HG02588 (cell line): ENCODE measurements around the gene DNASE2B.

ENCODE experiments used
- ATAC-seq: cut with Tn5 transposase; IDR thresholded peaks from one replicate; pipeline ENCODE4 v1.9.1; 2021; ENCODE audit warnings: mild to moderate bottlenecking, moderate library complexity; ENCODE audit not compliant: unreplicated experiment

Gene DNASE2B

GRCh38 chr1:84398175-84399155 is at the start of gene DNASE2B:
Gene DNASE2B (plus strand): TSS chr1:84398484. CDS start chr1:84398565, 81 bp downstream.
- ATAC-seq, result no peak

DNA sequence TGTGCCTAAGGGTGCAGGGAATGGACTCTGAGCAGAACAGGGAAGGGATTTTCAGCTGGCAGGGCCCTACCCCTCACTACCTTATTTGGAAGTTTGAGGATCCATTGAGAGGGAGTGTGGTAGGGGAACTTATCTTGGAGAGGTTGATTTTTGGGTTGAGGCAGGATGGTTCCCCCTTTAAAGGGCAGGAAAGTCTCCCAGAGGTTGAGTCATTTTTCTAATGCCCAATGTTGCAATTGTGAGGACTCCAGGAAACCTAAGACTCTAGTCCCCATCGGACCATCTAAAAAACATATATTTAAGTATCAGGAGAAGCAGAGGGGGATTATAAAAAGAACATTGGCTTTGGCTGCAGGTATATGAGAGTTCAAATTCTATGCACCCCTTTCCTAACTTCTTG is 49.5 kb upstream of the DNASE2B start:
- ATAC-seq, result no peak

DNA sequence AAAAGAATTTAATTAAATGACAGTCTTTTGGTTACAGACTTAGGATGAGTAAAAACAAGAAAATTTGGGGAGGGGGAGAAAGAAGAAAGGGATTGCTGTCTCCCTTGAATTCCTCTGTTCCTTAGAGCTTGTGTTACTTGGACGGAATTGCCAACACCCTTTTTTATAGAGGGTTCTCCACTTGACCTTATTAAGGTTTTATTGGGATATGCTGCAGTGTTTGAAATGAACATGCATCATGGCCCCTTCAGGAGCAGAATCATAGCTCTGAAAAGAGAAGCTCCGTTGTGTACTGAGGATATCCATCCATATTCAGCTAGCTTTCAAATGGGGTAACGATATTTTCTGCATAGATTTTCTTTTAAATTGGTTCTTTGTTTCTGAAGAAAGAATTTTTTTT is 48.2 kb upstream of the DNASE2B start:
- ATAC-seq, result no peak

- ATAC-seq, result no peak
Observed at GRCh38 chr1:84350550-84350949, 47.7 kb upstream of the DNASE2B start.

DNA sequence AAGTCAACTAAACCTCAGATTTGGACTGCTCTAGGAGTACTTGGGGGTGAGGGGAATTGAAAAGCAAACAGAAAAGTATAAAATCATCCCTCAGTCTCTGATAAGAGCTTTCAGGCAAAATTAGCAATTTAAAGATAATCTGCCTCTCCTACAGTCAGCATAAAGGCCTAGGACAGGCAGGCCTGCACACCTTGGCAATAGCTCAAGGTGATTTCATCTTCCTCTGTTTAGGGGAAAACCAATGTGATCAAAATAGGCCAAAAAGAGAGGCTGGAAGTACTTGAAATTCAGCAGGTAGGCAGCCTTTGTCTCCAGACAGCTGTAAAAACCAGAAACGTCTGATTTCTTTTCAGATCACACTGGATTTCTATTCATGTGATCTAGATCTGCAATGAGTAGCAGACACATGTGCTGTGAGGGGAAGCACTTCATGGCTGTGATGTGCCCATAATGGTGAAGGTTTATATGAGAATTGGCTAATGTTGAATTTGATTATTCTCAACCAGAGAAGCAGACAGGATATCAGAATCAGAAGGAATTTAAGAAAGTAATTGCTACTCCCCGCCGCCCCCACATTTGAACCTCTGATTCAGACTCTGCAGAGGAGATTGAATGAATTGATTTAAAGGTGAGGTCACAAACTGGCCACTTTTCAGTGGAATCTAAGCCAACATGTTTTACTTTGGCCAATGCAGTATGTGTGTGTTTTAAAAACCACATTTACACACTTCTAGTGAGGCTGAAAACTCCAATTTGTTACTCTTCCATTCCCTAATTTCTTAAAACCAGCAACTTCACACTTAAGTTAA is 45.8 kb upstream of the DNASE2B start:
- no peak for ATAC-seq

DNA sequence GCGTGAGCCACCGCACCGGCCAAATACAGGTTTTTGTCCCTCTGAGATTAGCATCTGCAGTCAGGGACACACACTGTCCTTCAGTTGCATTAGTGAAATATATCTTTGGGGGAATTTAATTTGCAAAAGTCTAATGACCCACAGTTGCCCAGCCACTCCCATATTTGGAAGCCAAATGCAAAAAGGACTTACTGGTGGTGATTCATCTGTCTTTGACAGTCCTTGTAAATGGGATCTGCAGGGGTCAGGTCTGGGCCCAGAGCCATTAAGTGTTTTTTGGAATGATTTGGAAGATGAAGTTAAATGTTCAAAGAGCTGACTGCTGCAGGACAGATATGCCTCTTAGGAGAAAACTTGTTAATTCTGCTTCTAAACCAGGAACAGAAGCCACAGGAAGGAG is 44.6 kb upstream of the DNASE2B start:
- ATAC-seq, result no peak

GRCh38 chr1:84355556-84355955 is 42.7 kb upstream of the DNASE2B start:
- no peak for ATAC-seq

GRCh38 chr1:84356881-84357280 is 41.4 kb upstream of the DNASE2B start:
- ATAC-seq, result no peak

- ATAC-seq, result no peak
Observed at GRCh38 chr1:84358695-84359094, 39.6 kb upstream of the DNASE2B start.

GRCh38 chr1:84360316-84360715 is 38.0 kb upstream of the DNASE2B start:
- ATAC-seq, result no peak

DNA sequence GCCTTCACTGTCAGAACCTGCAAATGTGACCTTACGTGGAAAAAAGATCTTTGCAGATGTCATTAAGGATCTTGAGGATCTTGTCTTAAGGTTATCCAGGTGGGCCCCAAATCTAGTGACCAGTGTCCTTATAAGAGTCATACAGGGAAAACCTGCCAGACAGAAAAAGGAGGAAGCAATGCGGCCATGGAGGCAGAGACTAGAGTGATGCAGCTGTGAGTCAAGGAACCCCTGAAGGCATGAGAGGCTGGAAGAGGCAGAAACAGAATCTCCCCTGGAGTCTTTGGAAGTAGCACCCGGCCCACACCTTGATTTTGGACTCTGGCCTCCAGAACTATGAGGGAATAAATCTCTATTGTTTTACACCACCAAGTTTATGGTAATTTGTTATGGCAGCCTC is 36.5 kb upstream of the DNASE2B start:
- ATAC-seq, result no peak

DNA sequence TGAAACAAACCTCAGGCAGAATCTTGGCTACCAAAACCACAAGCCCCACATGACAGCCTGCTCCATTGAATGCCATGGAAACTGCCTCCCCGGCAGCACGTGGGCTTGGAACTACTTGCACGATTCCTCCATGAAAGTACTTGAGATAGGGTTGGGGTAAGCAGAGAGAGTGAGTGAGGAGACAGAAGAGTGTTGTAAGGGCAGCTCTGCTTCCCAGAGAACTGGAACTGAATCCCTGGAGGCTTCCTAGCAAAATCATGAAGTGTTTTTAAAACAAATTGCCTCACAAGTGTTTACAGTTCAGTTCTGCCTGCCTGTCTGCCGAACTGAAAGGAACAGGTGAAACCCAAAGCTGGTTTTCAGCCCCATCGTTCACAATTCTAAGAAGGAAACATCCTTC is 35.3 kb upstream of the DNASE2B start:
- ATAC-seq, result no peak

- ATAC-seq, result no peak
Observed at GRCh38 chr1:84363622-84364021, 34.7 kb upstream of the DNASE2B start.

GRCh38 chr1:84365225-84366221 is 32.8 kb upstream of the DNASE2B start:
- ATAC-seq, result no peak

- no peak for ATAC-seq
Observed at GRCh38 chr1:84366786-84367185, 31.5 kb upstream of the DNASE2B start.

GRCh38 chr1:84367219-84367618 is 31.1 kb upstream of the DNASE2B start:
- no peak for ATAC-seq

DNA sequence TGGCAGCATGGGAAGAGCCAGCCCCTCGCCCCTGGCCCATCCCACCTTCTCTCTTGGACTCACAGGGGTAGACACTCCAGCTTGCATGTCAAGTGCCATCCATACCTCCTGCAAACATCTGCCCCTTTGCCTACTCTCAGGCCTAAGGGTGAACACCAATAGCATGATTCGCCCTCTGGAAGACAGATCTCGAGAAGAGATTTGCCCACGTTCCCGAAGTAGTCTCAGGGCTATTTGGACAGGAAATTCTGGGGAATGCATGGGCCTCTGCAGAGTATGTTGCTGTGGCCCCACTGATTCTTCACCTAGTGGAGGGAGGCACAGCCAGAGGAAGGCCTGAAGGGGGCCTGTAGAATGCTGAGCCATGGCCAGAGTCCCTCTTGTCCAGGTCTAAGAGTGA is 29.8 kb upstream of the DNASE2B start:
- no peak for ATAC-seq

DNA sequence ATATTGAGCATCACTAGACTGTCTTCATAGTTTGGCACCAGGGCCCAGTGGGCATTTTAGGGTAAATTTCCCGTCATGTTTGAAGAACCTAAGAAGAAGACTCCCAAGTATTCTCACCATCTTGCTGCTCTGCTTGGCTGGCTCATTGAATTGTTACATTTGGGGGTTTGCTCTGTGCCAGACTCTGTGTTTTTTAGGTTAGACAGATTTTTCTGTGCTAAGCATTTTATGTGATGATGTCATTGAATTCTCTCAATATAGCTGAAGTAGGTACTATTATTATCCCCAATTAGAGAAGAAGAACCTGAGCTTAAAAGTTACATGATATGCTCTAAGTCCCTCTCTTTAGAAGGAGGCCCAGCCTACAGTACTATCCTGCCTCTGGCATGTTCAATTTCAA is 28.0 kb upstream of the DNASE2B start:
- no peak for ATAC-seq

- ATAC-seq, result no peak
Observed at GRCh38 chr1:84370831-84371394, 27.4 kb upstream of the DNASE2B start.

DNA sequence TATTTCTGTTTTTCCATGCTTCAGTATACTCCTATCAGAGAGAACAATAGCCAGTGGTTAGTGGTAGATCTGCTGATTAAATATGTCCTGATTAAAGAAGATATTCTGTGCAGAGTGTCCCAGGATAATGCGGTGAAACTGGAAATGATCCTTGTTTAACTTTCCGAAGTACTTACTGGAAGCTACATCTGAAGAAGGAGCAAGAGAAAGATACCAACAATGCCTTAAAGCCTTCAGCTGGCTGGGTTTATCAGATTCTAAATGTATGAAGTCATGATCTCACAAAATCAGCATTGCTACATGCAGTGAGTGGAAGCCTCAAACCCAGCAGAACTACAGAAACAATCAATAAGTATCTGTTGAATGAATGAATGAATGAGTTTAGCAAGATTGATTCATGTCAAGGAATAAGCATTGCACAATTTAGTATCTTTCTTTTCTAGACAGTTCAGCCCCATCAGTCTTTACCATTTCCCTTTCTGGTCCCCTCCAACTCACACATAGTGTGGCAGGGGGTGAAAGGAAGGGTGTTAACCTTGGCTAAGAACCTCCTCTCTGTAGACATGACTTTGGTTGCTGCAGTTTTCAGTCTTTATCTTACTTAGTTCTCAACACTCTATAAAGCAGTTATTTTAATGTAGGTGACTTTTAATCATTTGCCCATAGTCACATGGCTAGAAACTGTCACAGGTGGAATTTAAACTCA is 24.7 kb upstream of the DNASE2B start:
- ATAC-seq, result no peak
